HCT116 (cell line): Measurements from ENCODE around the gene CNTNAP2.

ENCODE experiments used
- EZH2 ChIP-seq: fragments of 200-600 bp; sonication (generic); IDR thresholded peaks from 2 replicates; pipeline ENCODE4 v1.6.1; 2017; ENCODE audit warnings: antibody characterized with exemption, mixed run types
- POLR2AphosphoS5 ChIP-seq: IDR thresholded peaks from 2 replicates; pipeline ENCODE4 v1.6.1; 2011; ENCODE audit warnings: mild to moderate bottlenecking, low read depth, low read length, moderate library complexity
- YY1 ChIP-seq: IDR thresholded peaks from 2 replicates; pipeline ENCODE4 v1.6.1; 2011; ENCODE audit warnings: low read length, low read depth, moderate library complexity, mild to moderate bottlenecking; ENCODE audit not compliant: insufficient replicate concordance; ENCODE audit errors: extremely low read depth
- TF ChIP-seq, protein P1 (sequence below): IDR thresholded peaks from 2 replicates; pipeline ENCODE4 v1.6.1; 2011; ENCODE audit warnings: mild to moderate bottlenecking, low read length, moderate library complexity; ENCODE audit not compliant: insufficient replicate concordance; ENCODE audit errors: extremely low read depth

GRCh38 chr7:146378196-146378595 lies 261.6 kb downstream of the CNTNAP2 start:
- TF ChIP-seq EZH2, result no peak
- no peak for TF ChIP-seq YY1
- TF ChIP-seq POLR2AphosphoS5, result no peak
- TF ChIP-seq, protein P1, sequence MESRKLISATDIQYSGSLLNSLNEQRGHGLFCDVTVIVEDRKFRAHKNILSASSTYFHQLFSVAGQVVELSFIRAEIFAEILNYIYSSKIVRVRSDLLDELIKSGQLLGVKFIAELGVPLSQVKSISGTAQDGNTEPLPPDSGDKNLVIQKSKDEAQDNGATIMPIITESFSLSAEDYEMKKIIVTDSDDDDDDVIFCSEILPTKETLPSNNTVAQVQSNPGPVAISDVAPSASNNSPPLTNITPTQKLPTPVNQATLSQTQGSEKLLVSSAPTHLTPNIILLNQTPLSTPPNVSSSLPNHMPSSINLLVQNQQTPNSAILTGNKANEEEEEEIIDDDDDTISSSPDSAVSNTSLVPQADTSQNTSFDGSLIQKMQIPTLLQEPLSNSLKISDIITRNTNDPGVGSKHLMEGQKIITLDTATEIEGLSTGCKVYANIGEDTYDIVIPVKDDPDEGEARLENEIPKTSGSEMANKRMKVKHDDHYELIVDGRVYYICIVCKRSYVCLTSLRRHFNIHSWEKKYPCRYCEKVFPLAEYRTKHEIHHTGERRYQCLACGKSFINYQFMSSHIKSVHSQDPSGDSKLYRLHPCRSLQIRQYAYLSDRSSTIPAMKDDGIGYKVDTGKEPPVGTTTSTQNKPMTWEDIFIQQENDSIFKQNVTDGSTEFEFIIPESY, result no peak
